GM18861 (cell line): ENCODE measurements around the gene XPO1.
"Not testable (repeated sequence)": the region's sequence is repeated elsewhere in the genome, so short reads cannot be mapped to it uniquely, and the experiment has no call there.

Experiments used
- ATAC-seq: cut with Tn5 transposase; IDR thresholded peaks from one replicate; pipeline ENCODE4 v1.9.1; 2021; ENCODE audit not compliant: unreplicated experiment

Gene XPO1

GRCh38 chr2:61535449-61535848 is 2.7 kb downstream of the XPO1 start:
- ATAC-seq, result no peak

GRCh38 chr2:61534926-61535325 is 3.2 kb downstream of the XPO1 start:
- ATAC-seq, result no peak

- no peak for ATAC-seq
These were observed 7.4 kb downstream of the XPO1 start for GRCh38 chr2:61530749-61531148.

- ATAC-seq, result no peak
These were observed 8.0 kb downstream of the XPO1 start for GRCh38 chr2:61529944-61530735.

- no peak for ATAC-seq
These were observed 17.9 kb downstream of the XPO1 start for GRCh38 chr2:61520261-61520660.

- no peak for ATAC-seq
These were observed 25.3 kb downstream of the XPO1 start for GRCh38 chr2:61512768-61513398.

GRCh38 chr2:61510674-61511671 is 27.2 kb downstream of the XPO1 start:
- no peak for ATAC-seq

- ATAC-seq, result no peak
These were observed 33.2 kb downstream of the XPO1 start for GRCh38 chr2:61504949-61505348.

- no peak for ATAC-seq
These were observed 39.1 kb downstream of the XPO1 start for GRCh38 chr2:61499060-61499459.

DNA sequence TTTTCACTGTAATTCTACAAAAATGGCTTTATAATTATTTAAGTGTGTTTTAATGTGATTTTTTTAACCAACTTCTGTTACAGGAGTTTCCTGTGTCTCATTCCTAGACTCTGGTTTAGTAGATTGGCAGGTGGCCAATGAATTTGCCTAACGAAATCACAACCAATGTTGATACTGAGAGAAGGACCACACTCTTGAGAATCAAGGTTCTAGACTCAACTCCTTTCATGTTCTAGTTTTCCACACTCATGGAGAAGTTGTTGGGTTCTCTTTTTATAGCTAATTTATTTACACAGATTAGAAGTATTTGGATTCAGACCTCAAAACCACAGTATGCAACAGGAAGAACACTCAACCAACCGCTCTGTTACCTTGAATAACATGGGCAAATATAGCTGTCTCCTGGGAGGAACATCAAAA is 44.6 kb downstream of the XPO1 start:
- ATAC-seq, result no peak

DNA sequence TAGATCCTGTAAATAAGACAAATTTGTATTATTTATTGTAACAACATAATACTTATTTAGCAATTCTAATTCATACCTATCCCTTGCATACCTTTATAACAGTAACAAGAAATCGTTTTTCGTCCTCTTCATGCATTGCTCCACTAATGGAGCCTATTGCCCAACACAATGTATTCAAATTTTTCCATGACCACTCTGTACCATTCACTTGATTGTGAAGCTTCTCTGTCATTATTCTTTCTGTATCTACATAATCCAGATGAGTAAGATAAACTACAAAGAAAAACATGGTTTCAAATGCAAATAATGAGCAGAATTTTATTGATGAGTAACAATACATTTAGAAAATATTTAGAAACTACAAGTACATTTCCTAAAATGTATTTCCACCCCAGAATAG is 45.7 kb downstream of the XPO1 start:
- no peak for ATAC-seq

DNA sequence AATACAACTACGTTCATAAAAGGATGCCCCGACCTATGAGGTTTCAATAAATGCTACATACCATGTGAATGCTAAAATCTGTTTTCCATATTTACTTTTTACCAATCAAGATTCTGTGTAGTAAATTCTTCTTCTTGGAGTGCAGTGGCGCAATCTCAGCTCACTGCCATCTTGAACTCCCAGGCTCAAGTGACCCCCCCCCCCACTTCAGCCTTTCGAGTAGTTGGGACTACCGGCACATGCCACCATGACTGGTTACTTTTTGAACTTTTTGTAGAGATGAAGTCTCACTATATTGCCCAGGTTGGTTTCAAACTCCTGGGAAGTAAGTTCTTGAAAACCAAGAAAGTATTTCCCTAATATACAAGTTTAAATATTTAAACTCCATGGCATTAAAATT is 52.9 kb downstream of the XPO1 start:
- ATAC-seq, result no peak

- no peak for ATAC-seq
These were observed 60.1 kb downstream of the XPO1 start for GRCh38 chr2:61478086-61478485.

DNA sequence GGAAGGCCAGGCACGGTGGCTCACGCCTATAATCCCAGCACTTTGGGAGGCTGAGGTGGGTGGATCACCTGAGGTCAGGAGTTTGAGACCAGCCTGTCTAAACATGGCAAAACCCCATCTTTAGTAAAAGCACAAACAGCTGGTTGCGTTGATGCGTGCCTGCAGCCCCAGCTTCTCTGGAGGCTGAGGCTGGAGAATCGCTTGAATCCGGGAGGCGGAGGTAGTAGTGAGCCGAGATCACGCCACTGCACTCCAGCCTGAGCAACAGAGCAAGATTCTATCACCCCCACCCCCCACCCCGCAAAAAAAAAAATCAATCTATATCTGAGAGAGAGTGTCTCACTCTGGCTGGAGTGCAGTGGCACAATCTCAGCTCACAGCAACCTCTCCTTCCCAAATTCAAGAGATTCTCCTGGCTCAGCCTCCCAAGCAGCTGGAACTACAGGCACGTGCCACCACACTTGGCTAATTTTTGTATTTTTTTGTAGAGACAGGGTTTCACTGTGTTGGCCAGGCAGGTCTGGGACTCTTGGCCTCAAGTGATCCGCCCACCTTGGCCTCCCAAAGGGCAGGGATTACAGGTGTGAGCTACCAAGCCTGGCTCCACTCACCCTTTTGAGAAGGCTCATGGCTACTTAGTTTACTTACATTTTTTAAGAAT is 61.1 kb downstream of the XPO1 start:
- ATAC-seq, result not testable (repeated sequence)

DNA sequence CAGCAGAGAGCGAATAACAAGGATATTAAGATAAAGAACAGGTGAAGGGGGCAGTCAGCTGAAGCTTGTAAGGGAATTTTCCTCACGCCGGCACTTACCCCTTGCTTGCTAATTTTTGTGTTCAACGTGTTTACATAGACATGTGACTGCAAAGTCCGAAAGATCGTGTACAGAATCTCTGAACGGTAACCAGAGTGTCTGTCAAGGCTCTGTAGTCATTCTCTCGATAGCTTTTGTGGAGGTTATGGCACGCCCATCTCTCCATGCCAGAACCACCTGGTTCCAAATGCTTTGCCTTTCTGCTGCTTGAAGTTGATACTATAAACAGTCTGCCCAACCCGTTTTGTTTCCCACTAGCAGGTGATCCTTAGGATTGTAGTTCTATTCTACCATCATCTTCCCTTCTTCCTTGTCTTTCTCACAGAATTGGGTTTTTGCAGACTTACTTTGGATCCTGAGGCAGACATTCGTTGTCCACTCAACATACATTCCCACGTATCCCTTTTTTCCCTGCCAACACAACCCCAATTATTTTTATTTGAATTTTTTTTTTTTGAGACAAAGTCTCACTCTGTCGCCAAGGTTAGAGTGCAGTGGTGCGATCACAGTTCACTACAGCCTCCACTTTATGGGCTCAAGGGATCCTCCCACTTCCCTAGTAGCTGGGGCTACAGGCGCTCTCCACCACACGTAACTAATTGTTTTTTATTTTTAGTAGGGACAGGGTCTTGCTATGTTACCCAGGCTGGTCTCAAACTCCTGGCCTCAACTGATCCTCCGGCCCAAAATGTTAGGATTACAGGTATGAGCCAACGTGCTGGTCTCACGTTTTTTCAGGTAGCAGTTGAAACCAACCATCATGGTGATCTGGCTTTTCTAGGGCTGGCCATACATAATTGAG is 66.0 kb downstream of the XPO1 start:
- ATAC-seq, result no peak

DNA sequence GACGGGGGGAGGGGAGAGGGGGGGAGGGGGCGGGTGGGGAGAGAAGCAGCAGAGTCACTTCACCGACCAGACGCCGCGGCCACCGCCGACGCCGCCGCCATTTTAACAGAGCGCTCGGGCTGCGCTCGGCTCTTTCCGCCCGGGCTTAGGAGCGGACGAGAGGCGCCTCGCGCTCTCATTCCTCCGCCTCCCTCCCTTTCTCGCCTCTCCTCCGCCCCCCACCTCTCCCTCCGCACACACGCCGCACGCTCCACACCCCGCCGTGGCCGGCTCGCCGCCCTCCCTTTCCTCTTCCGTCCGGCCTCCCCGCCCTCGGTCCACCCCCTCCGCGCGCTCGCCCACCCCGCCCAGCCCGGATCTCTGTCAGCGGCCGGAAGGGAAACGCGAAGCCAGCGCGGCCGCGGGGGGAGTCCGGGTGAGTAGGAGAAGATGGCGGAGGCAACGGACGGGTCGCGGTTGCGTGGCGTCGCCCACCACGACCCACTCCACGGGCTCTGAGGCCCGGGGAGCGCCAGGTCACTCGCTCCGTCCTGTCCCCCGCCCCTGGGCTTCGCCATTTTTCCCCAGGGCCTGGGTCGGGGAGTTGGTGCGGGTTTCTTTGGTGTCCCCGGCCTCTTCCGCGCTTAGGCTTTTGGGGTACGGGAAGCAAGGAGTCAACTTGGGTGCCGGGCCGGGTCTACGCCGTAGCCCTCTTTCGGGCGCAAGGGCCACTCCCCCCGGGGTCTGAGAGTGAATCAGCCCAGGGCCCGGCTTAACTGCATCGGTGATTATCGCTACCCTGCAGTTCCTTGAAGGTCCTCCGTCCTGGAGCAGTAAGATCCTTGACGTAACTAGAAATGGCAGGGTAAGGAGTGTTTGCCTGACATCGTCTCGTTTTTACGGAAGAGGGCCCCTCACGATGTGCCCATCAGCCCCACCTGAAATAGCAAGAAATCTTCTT is 66.9 kb downstream of the XPO1 start, which contains the start of gene USP34:
TSS of gene USP34 (minus strand) at position 123 of the 940 bp plus-strand sequence. CDS start 395 bp downstream, outside the sequence.
- ATAC-seq, result peak; percentile 55

DNA sequence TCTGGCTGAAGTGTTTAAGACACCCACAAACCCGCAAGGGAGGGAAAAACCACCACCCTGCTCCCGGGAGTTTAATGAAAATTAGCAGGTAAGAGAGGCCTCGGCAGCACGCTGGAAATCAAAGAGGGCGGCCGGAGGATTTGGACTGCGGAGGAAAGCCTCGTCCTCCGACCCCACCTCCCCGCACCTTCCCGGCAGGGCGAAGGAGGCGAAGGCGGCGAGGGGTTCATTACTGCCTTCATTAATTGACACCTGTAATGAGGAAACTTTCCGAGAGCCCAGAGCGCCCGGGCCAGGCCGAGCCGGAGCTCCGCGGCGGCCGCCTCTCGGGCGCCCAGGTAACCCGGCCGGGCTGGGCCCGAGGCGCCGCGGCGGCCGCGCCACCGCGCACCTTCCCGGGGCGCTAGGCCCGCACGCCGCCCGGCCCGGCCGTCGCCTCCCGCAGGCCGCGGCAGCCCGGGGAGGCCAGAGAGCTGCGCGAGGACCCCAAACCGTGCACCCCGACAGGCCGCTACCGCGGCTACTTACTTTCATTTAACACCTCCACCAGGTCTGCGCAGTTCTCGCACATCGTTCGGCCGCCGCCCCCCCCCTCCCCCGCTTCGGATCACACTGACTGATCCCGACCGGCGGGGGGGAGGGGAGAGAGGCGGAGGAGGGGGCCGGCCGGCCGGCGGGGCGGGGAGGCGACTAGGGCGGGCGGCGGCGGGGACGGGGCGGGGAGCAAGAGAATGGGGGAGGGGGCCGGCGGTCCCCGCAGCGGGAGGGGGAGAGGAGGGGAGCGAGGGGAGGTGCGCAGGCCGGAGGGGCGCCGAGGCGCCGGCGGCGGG is 67.8 kb downstream of the XPO1 start:
- ATAC-seq, result no peak
